HG03097 (cell line): ENCODE data around the gene VCL.
"Not testable (repeated sequence)": the region's sequence is repeated elsewhere in the genome, so short reads cannot be mapped to it uniquely, and the experiment has no call there.

Source experiments
- ATAC-seq: cut with Tn5 transposase; IDR thresholded peaks from one replicate; pipeline ENCODE4 v1.9.1; 2021; ENCODE audit not compliant: unreplicated experiment, low FRiP score

Gene VCL

GRCh38 chr10:74139981-74140380 is 142.1 kb downstream of the VCL start:
- no peak for ATAC-seq

GRCh38 chr10:74140553-74140952 is 142.6 kb downstream of the VCL start:
- no peak for ATAC-seq

DNA sequence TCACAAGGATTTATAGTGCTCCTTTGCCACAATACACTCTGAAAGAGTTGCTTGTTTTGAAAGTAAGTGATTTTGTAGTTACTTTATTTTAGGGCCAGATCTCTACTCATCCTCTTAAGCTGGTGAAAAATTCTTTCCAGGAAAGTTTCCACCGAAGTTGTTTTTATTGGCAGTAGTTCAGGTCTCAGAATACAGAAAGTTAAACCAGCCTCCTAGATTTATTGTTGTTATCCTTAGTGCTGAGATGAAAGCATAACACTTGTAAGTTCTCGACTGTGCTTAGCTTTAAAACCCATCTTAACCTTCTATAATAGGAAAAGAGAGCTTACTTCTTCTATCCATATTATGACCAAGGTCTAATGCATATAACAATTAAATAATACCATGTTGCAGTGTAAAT is 147.2 kb downstream of the VCL start:
- ATAC-seq: no peak

DNA sequence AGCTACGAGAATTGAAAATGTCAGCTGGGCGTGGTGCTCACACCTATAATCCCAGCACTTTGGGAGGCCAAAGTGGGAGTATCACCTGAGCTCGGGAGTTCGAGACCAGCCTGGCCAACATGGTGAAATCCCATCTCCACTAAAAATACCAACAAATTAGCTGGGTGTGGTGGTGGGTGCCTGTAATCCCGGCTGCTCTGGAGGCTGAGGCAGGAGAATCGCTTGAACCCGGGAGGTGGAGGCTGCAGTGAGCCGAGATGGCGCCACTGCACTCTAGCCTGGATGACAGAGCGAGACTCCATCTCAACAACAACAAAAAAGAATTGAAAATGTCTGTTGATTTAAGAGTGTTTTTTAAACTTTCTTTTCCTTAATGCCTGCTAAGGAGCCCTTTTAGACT is 149.1 kb downstream of the VCL start:
- ATAC-seq: not testable (repeated sequence)

DNA sequence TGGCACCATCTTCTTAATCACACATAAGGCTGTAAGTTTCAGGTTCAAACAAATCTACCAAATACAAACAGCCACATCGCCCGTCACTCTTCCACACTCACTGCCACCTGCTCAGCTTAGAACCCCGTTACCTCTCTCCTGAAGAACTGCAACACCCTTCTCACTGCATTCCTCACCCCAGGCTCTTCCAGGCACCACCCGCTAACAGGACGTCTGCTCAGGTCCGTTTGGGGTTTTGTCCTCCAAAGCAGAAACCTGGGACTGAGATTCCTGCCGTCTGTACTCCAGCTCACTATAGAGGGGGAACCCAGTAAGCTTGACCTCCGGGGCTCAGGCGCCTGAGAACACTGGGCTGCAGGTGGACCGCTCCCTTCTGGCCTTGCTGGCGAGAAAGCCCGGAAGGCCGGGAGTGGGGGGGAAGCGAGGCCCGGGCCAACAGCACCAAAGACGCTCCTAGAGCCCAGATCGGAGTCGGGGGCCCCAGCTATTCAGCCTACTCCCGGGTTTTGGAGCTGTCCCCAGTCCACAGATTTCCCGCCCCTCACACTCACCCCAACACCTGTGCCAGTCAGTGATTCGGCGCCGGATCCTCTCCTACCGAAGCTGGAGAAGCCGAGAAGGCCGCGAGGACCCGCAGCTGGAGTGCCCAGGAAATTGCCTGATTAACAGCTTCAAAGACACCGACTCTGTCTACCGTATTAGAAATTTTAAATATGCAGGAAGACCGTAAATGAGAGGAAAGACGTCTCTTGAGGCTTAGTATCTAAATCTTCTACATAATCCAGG is 152.5 kb downstream of the VCL start, which contains the start of gene AP3M1:
TSS of gene AP3M1 (minus strand) at position 625 of the 786 bp plus-strand sequence. CDS start 12,449 bp downstream, outside the sequence.
- ATAC-seq: peak; percentile 39

GRCh38 chr10:74150990-74151878 is 153.3 kb downstream of the VCL start, which contains the start of gene ADK:
Gene ADK, plus strand, starts transcription at chr10:74151221. Its CDS starts 58 bp downstream, at chr10:74151279.
- ATAC-seq: peak; percentile 76

DNA sequence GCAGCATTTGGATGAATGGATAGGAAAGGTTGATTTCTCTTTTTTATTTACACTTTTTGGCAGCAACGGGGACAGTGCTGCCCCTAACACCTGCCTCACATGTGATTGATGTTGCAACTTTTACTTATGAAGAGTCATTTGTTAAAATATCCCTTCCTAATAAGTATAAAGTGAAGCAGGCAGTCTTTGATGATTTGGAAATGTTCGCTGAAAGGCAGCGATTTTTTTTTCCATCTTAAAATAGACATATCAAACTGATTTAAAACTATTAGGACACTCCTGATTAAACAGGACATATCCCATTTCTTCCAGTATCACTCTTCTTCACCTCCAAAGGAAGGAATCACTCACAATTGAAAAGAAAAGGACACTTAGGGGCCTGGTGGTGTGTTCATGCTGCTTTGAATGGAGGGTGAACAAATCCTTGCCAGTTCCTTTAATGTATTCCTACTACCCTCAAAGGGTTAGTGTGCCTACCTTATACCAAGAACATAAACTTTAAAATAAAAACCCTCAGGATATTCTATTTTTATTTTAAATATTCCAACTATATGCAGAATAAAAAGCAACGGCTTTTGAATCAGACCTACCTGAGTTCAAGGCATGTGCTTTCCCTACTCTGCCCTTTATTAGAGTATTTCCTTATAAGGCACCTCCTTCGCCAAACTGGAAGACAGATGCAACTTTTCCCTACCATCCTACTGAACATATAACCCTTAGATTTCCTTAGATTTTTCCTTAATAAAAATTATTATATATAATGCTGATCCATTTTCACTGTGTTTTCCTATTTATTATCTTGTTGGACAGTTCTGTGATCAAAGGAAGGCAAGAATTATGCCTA is 154.2 kb downstream of the VCL start:
- ATAC-seq: no peak

DNA sequence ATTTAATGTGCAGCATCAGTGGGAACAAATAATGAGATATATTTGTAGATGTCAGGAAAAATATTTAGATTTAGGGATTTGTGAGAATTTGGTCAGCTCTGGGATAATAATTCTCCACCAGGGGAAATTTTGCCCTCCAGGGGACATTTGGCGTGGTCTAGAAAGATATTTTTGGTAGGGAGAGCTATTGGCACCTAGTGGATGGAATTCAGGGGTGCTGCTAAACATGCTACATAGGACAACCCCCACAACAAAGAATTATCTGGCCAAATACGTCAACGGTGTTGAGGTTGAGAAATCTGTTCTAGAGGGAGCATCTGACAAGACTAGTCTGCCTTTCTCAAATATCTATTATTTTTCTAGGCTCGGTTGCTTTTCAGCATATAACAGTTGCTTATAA is 155.2 kb downstream of the VCL start:
- no peak for ATAC-seq

DNA sequence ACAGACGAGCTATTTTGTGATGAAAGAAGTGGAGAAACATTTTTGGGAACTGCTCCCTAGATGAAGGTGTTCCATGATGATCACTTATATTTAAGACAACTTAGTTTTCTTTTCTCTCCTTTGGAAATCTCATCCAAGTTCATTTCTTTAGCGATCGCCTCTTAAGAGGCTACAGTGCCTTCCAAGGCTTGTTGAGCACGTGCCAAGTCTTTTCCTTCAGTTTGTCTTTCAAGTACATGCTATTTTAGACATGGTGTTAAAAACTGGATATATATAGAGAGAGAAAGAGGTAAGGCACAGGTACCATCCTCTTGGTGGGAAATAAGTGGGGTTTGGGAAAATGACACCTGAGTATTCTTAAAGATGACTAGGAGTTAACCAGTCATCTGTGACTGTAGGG is 155.8 kb downstream of the VCL start:
- ATAC-seq: no peak

GRCh38 chr10:74156919-74157289 is 159.0 kb downstream of the VCL start:
- ATAC-seq: no peak

DNA sequence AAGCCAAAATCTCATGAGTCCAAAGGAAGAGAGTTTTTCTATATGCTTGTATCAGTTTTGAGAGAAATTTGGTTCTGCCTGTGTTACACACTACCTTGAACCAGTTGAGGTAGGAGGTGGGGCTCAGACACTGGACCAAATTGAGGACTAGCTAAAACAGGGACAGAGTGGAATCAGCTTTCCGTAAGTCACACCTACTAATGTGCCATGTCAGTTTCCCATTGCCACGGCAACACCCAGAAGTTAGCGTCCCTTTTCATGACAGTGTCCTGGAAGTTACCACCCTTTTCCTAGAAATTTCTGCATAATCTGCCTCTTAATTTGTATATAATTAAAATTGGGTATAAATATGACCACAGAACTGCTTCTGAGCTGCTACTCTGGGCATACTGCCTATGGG is 162.1 kb downstream of the VCL start:
- ATAC-seq: no peak

DNA sequence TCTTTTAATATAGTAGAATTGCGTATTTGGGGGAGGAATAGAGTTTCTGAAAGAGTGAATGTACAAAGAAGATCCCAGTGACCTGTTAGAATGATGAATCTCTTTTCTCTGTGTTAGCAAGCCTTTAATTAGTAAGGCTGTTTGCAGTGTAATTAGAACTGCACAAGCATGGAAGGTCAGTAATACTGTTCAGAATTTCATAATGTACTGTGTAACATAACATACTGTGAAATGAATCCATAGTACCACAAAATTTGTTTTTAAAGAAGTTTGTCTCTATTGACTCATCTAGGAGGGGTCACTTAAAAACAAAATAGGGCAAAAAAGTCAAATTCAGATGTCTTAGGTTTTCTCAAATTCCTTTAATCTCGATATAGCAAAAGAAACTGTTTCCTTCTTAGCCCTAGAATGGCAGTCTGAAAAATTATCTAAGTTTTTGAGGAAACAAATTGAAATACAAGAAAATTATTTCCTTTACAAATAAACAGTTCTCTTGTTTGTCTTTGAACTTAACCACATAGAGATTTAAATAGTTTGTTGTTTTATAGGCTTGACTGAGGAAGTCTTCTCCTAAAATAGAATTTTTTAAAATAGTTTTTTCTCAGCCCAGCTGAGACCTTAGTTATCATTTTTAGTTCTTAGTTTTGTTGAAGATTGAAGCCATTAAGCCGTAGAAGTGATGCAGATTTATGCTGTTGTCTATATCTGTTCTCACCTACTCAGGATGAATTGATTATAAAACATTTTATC is 165.6 kb downstream of the VCL start:
- no peak for ATAC-seq

- no peak for ATAC-seq
These were observed 167.0 kb downstream of the VCL start for GRCh38 chr10:74164716-74165529.

GRCh38 chr10:74165530-74165901 is 167.6 kb downstream of the VCL start:
- ATAC-seq: no peak

DNA sequence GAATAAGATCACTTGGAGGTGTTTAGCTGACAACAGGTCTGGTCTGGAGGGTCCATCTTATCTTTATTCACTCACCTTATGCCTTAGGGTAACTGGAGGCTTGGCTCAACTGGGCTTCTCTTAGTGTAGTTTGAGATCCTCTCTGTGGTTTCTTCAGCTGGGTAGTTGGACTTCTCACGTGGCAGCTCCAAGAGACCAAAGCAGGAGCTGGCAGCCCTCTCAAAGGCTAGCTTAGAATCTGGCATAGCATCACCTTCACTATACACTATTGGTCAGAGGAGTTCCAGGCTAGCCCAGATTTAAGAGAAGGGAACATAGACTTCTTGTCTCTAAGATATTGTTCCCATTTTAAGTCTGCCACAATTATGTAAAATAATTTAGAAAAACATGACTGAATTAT is 169.5 kb downstream of the VCL start:
- ATAC-seq: no peak
